GM12878 (cell line): ENCODE data around the gene RUNDC3A. TPM values are rescaled to one million over a fixed set of nuclear protein-coding genes. Genes with fewer than 3 reads are reported as not detected.

Experiments used
- ATAC-seq: fragments of 200-7000 bp; cut with Tn5 transposase; 3 replicates; pipeline ENCODE4 v1.9.1; 2020; ENCODE audit warnings: mild to moderate bottlenecking, moderate library complexity
- BruUV-seq: library from RNA; stranded (reverse); fragments of 400-500 nt; replicated peaks from 2 replicates; lab custom pipeline; 2021; lab: Mats Ljungman, UMichigan
- CTCF ChIA-PET: fragments of 300-600 bp; sonication (Branson Sonifier 250); formaldehyde crosslinking; extraction: SDS; loops from one replicate; lab custom pipeline; 2021; ENCODE audit warnings: inconsistent platforms; lab: Yijun Ruan, JAX
- POLR2A ChIA-PET: fragments of 350-600 bp; formaldehyde crosslinking; extraction: SDS; loops from one replicate; lab custom pipeline; 2021; ENCODE audit warnings: inconsistent platforms; lab: Charles Lee
- RAD21 ChIA-PET: fragments of 300-600 bp; sonication (Branson Sonifier 250); formaldehyde crosslinking; loops from one replicate; lab custom pipeline; 2023; ENCODE audit warnings: antibody characterized with exemption; ENCODE audit not compliant: unreplicated experiment; lab: Charles Lee
- SMC1A ChIA-PET: fragments of 300-600 bp; sonication (Branson Sonifier 250); formaldehyde crosslinking; loops from one replicate; lab custom pipeline; 2023; ENCODE audit not compliant: unreplicated experiment, uncharacterized antibody; lab: Charles Lee
- DNase-seq: peaks from one replicate; pipeline ENCODE4 v3.0.0-alpha.2; 2011; ENCODE audit warnings: low read depth, low spot score
- FAIRE-seq: peaks from 3 replicates; lab custom pipeline; 2011; peaks lifted over from hg19 to GRCh38; lab: Jason Lieb, UNC
- H2AFZ ChIP-seq: 2 replicates; pipeline ENCODE4 v1.6.0; 2011; ENCODE audit warnings: low read depth, low read length, control low read depth; ENCODE audit not compliant: control insufficient read depth
- H3K27ac ChIP-seq: 2 replicates; pipeline ENCODE4 v1.5.1; 2011; ENCODE audit warnings: control low read depth; ENCODE audit not compliant: control insufficient read depth, insufficient read depth
- H3K27me3 ChIP-seq, 2 experiments: replicated peaks in 1 of 2; 2 replicates each; pipeline versions ENCODE4 v1.6.0 to v1.6.1; 2011; ENCODE audit warnings: low read length in 1 of 2; ENCODE audit not compliant: control insufficient read depth in 2 of 2, insufficient read depth in 2 of 2
- H3K36me3 ChIP-seq, 2 experiments: 2 replicates each; pipeline ENCODE4 v1.5.1; 2011; ENCODE audit warnings: low read length in 1 of 2; ENCODE audit not compliant: control insufficient read depth in 2 of 2, insufficient read depth in 2 of 2
- H3K4me1 ChIP-seq: 2 replicates; pipeline ENCODE4 v1.6.1; 2011; ENCODE audit warnings: mild to moderate bottlenecking, low read length, moderate library complexity, mixed read lengths; ENCODE audit not compliant: control insufficient read depth, insufficient read depth
- H3K4me2 ChIP-seq: 2 replicates; pipeline ENCODE4 v1.6.0; 2011; ENCODE audit warnings: control low read depth; ENCODE audit not compliant: control insufficient read depth, insufficient read depth
- H3K4me3 ChIP-seq: fragments of 200-600 bp; sonication (generic); 2 replicates; pipeline ENCODE4 v1.5.1; 2016
- H3K79me2 ChIP-seq: 2 replicates; pipeline ENCODE4 v1.6.0; 2011; ENCODE audit warnings: low read length; ENCODE audit not compliant: control insufficient read depth, insufficient read depth
- H3K9ac ChIP-seq: 2 replicates; pipeline ENCODE4 v1.8.0; 2011; ENCODE audit warnings: low read length, control low read depth, mixed read lengths; ENCODE audit not compliant: control insufficient read depth, insufficient read depth
- H3K9me3 ChIP-seq: replicated peaks from 3 replicates; pipeline ENCODE4 v1.5.1; 2011; ENCODE audit warnings: mild to moderate bottlenecking, low read length; ENCODE audit not compliant: control insufficient read depth, insufficient read depth
- H4K20me1 ChIP-seq: 2 replicates; pipeline ENCODE4 v1.6.0; 2011; ENCODE audit not compliant: control insufficient read depth, insufficient read depth
- CHD2 ChIP-seq: IDR thresholded peaks from 2 replicates; pipeline ENCODE4 v1.6.1; 2011; ENCODE audit warnings: low read depth, low read length, improper control_type of control experiment, borderline replicate concordance
- CREM ChIP-seq: IDR thresholded peaks from 2 replicates; pipeline ENCODE4 v1.6.1; 2014; ENCODE audit warnings: antibody characterized with exemption, low read depth
- EED ChIP-seq: sonication (generic); IDR thresholded peaks from 2 replicates; pipeline ENCODE4 v1.6.1; 2016; ENCODE audit warnings: antibody characterized with exemption, low read depth
- ETV6 ChIP-seq, 2 experiments: fragments of 450-650 bp in 1 of 2; IDR thresholded peaks in 1 of 2; conservative IDR thresholded peaks in 1 of 2; 2 replicates each; pipeline ENCODE4 v1.6.1; 2014; ENCODE audit warnings: antibody characterized with exemption in 1 of 2, borderline replicate concordance in 1 of 2, low read depth in 1 of 2, mild to moderate bottlenecking in 1 of 2, moderate library complexity in 1 of 2
- FOXK2 ChIP-seq: fragments of 450-650 bp; IDR thresholded peaks from 2 replicates; pipeline ENCODE4 v1.6.1; 2017; ENCODE audit warnings: mild to moderate bottlenecking, moderate library complexity
- HDAC6 ChIP-seq: fragments of 200-600 bp; sonication (generic); IDR thresholded peaks from one replicate; pipeline ENCODE4 v1.8.0; 2017; ENCODE audit warnings: antibody characterized with exemption; ENCODE audit not compliant: unreplicated experiment
- MEF2B ChIP-seq: fragments of 450-650 bp; IDR thresholded peaks from 2 replicates; pipeline ENCODE4 v1.6.1; 2018; ENCODE audit warnings: mild to moderate bottlenecking, moderate library complexity; ENCODE audit not compliant: partially characterized antibody, poor library complexity, severe bottlenecking
- MTA2 ChIP-seq: fragments of 450-650 bp; IDR thresholded peaks from 2 replicates; pipeline ENCODE4 v1.6.1; 2016; ENCODE audit warnings: low read depth, mild to moderate bottlenecking, moderate library complexity
- NFIC ChIP-seq: IDR thresholded peaks from 2 replicates; pipeline ENCODE4 v1.6.1; 2012; ENCODE audit warnings: low read depth, mild to moderate bottlenecking, inconsistent platforms, low read length, moderate library complexity
- NRF1 ChIP-seq: conservative IDR thresholded peaks from 2 replicates; pipeline ENCODE4 v1.6.1; 2011; ENCODE audit warnings: mild to moderate bottlenecking, low read depth, low read length, improper control_type of control experiment
- PAX8 ChIP-seq: fragments of 450-650 bp; IDR thresholded peaks from 2 replicates; pipeline ENCODE4 v1.6.1; 2017; ENCODE audit warnings: mild to moderate bottlenecking, moderate library complexity
- PML ChIP-seq: IDR thresholded peaks from 2 replicates; pipeline ENCODE4 v1.6.1; 2012; ENCODE audit warnings: low read length, inconsistent platforms
- REST ChIP-seq: IDR thresholded peaks from 2 replicates; pipeline ENCODE4 v1.6.1; 2012; ENCODE audit warnings: mild to moderate bottlenecking, low read depth, low read length
- SPI1 ChIP-seq: IDR thresholded peaks from 2 replicates; pipeline ENCODE4 v1.6.1; 2011; ENCODE audit warnings: low read depth, mild to moderate bottlenecking, low read length, moderate library complexity, borderline replicate concordance; ENCODE audit not compliant: insufficient read depth
- SREBF2 ChIP-seq: IDR thresholded peaks from 2 replicates; pipeline ENCODE4 v1.6.1; 2012; ENCODE audit warnings: mild to moderate bottlenecking, low read length
- SUPT20H ChIP-seq: IDR thresholded peaks from 2 replicates; pipeline ENCODE4 v1.6.1; 2011; ENCODE audit warnings: low read depth, mild to moderate bottlenecking, low read length, moderate library complexity, borderline replicate concordance; ENCODE audit not compliant: control insufficient read depth
- TBL1XR1 ChIP-seq: IDR thresholded peaks from 2 replicates; pipeline ENCODE4 v1.6.1; 2012; ENCODE audit warnings: low read depth, low read length, improper control_type of control experiment
- USF1 ChIP-seq: IDR thresholded peaks from 2 replicates; pipeline ENCODE4 v1.6.1; 2011; ENCODE audit warnings: borderline replicate concordance, low read depth, mild to moderate bottlenecking, moderate library complexity, mixed read lengths, low read length; ENCODE audit not compliant: insufficient read depth; ENCODE audit errors: extremely low read length
- WGBS: methylation state at CpG from one replicate; pipeline ENCODE4 v1.1.6; 2016; ENCODE audit warnings: low lambda C conversion rate; ENCODE audit not compliant: insufficient replicate concordance, insufficient coverage; ENCODE audit errors: missing lambda C conversion rate; 5-methylcytosine and 5-hydroxymethylcytosine counted together
- in situ Hi-C: fragments of 300-500 bp; cut with MboI; formaldehyde crosslinking; loops from 9 replicates; pipeline ENCODE4 v1.14.3; 2018; ENCODE audit warnings: mixed read lengths
- intact Hi-C: fragments of 100-400 bp; cut with micrococcal nuclease; formaldehyde crosslinking; loops from one replicate; pipeline ENCODE4 v1.14.2; 2022; ENCODE audit not compliant: unreplicated experiment
- polyA plus RNA-seq, 11 experiments: library from polyadenylated mRNA; depleted of rRNA in 4 of 11; unstranded in 6 of 11; stranded (reverse) in 5 of 11; fragments of >200 nt; fragmentation: Nextera tagmentation in 4 of 11; fragmentation: Illumina TruSeq in 1 of 11; extraction: Ambion mirVana in 4 of 11; extraction: Trizol in 1 of 11; gene quantifications; 1 replicate in 1 of 11; 2 replicates in 10 of 11; pipeline versions ENCODE4 v1.2.1 to v1.2.3, GENCODE V29; 2011 to 2016; ENCODE audit warnings: inconsistent platforms in 2 of 11, missing spikeins in 2 of 11, low read depth in 1 of 11
- total RNA-seq, 4 experiments: library from RNA; depleted of rRNA in 3 of 4; stranded (reverse); fragments of >200 nt in 3 of 4; fragmentation: Illumina TruSeq in 1 of 4; extraction: Trizol in 1 of 4; gene quantifications; 2 replicates each; pipeline versions ENCODE4 v1.2.1 to v1.2.3, GENCODE V29; 2013 to 2021

Gene RUNDC3A
- total and polyA plus RNA-seq, 10 of the 15 experiments (the other 5 are each of a cell fraction or from before 2014, with no cell fraction given), result 0.07 to 0.17 TPM; not detected in 8

- CTCF ChIA-PET, result interaction anchor here (0.7 to 2.9 kb wide), 16 partner anchors 8 to 336 kb away, joined by 3 to 11 read pairs (median 4); no protein-coding TSS in a partner anchor
- intact Hi-C loops (no loop called here), in situ Hi-C loops (no loop called here)
- Histone ChIP-seq H3K36me3 (no peaks in the 10 kb centered on the region), H3K9me3 (no peaks in the 10 kb centered on the region), H3K4me3 (peak within 1 kb of the TSS; percentile 67), H3K79me2 (no peaks in the 10 kb centered on the region), H3K4me1 (no peaks in the 10 kb centered on the region), H3K4me2 (peak within 1 kb of the TSS; percentile 94), H2AFZ (peak within 1 kb of the TSS; percentile 66), H3K27ac (no peak within 1 kb of the TSS), H4K20me1 (no peaks in the 10 kb centered on the region), H3K27me3 (peaks cover 0 to 2% of the 10 kb centered on the region in 2 experiments; a peak in 3 of 4 replicates), H3K9ac (peak within 1 kb of the TSS; percentile 34; the same call in 1 of the 2 replicates)
- FAIRE-seq, result no peak
- ATAC-seq, result peak; percentile 96
- POLR2A ChIA-PET, result no interaction called here
- SMC1A ChIA-PET, result interaction anchor here (0.9 to 1.0 kb wide), 2 partner anchors 13 to 16 kb away, joined by 3 read pairs; no protein-coding TSS in a partner anchor
- no TSS peak for BruUV-seq
- no peak for DNase-seq
- RAD21 ChIA-PET, result interaction anchor here (0.9 to 1.1 kb wide), 4 partner anchors 10 to 159 kb away, joined by 3 to 4 read pairs (median 3); no protein-coding TSS in a partner anchor
- WGBS, result under 1% methylated on average over 32 of the region's 63 CpGs
- TF ChIP-seq NRF1 (no peak), HDAC6 (no peak), MEF2B (no peak), REST (no peak), SUPT20H (no peak), FOXK2 (no peak), MTA2 (no peak), EED (no peak), USF1 (no peak), SREBF2 (no peak), PML (no peak), NFIC (no peak), CHD2 (no peak), CREM (no peak), SPI1 (no peak), ETV6 (conservative IDR thresholded peaks at IDR 0.05 in 1 of 2, IDR thresholded peaks at IDR 0.05 in 1 of 2; ENCODE audit: borderline replicate concordance in 1 of 2, low read depth in 1 of 2) (no peak), PAX8 (no peak), TBL1XR1 (no peak)
These were observed 55.3 kb downstream of the RUNDC3A start, which contains the start of gene FAM171A2 for GRCh38 chr17:44363613-44364159. TSS of gene FAM171A2 (minus strand) at chr17:44363853. CDS start at chr17:44363714, 139 bp downstream.
